HTERT RPE-1 (cell line): Measurements from ENCODE around the gene DBNDD1.

Experiments
- in situ Hi-C: fragments of 300-500 bp; cut with MboI; formaldehyde crosslinking; loops from 4 replicates; pipeline ENCODE4 v1.14.3; 2020; ENCODE audit warnings: low sequenced_read_pairs

Gene DBNDD1

DNA sequence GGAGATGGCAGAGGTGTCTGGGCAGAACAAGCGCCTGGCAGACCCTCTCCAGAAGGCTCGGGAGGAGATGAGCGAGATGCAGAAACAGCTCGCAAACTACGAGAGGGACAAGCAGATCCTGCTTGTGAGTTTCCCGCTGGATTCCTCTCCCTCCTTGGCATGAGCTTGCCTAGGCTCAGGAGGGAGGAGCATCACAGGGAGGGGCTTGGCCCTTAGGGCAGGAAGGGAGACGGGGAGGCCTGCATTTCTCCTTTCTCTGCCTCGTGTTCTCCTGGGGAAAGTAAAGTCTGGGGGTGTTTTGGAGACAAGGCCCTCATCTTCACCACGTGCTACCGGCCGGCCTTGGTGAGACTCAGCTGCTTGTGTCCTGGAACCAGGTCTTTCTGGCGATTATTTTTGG, 18.0 kb upstream of the DBNDD1 start:
- in situ Hi-C loops = no loop called here

DNA sequence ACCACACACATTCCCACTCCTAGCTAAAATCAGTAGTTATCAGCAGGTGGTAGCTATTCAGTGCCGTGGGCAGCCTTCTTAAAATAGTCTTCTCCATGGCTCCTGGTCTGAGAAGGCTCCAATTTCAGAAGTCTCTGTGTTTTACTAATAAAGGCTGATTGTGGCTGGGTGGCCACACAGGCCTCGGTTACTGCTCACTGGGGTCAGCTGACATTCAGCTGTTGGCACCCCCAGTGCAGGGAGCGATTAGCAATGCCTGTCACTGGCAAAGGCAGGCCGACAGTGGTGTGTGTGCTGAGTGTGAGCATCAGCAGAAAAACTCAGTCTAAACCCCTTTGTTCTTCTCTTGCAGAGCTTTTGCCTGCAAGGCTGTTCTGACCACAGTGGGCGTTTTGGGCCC, 16.6 kb upstream of the DBNDD1 start:
- in situ Hi-C loops = no loop called here

DNA sequence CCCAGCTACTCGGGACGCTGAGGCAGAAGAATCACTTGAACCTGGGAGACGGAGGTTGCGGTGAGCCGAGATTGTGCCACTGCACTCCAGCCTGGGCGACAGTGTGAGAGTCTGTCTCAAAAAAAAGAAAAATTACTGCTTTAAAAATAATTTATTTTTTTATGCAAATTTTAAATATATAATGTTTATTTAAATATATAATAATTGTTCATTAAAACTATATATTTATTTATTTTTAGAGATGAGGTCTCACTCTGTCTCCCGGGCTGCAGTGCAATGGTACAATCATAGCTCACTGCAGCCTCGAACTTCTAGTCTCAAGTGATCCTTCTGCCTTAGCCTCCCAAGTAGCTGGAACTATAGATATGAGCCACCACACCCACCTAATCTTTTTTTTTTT, 15.2 kb upstream of the DBNDD1 start:
- in situ Hi-C loops = no loop called here

DNA sequence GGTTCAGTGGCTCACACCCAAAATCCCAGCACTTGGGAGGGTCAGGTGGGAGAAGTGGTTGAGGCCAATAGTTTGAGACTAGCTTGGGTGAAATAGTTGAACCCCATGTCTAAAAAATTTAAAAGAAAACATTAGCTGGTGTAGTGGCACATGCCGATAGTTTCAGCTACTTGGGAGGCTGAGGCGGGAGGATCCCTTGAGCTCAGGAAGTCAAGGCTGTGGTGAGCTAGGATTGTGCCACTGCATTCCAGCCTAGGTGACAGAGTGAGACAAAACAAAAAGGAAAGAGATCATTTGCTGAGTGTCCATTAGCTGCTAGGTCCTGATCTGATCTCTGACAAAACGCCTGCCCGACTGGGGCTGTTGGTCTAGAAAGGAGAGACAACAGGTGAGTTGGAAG, 14.1 kb upstream of the DBNDD1 start:
- in situ Hi-C loops = no loop called here

DNA sequence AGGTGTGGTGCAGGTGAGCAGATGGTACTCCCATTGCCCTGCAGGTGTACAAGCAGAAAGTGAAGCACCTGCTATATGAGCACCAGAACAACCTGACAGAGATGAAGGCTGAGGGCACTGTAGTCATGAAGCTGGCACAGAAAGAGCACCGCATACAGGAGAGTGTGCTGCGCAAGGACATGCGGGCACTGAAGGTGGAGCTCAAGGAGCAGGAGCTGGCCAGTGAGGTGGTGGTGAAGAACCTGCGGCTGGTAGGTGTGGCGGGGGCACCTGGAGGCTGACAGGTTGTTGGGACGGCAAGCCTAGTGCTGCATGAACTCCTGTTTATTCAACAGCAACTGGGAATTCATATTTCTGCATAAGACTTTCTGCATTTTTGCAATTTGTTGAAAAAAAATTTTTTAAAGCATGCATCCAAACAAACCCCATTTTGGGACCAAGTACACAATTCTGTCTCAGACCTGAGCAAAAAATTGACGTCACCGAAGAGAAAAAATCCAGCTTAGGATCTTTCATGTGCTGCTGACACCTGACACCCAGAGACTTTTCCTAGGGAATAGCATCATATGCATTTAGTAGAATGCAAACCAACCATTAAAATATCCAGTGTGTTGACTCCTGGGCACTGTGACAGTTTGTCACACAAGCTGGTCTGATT, 13.5 kb upstream of the DBNDD1 start:
- in situ Hi-C loops = no loop called here

DNA sequence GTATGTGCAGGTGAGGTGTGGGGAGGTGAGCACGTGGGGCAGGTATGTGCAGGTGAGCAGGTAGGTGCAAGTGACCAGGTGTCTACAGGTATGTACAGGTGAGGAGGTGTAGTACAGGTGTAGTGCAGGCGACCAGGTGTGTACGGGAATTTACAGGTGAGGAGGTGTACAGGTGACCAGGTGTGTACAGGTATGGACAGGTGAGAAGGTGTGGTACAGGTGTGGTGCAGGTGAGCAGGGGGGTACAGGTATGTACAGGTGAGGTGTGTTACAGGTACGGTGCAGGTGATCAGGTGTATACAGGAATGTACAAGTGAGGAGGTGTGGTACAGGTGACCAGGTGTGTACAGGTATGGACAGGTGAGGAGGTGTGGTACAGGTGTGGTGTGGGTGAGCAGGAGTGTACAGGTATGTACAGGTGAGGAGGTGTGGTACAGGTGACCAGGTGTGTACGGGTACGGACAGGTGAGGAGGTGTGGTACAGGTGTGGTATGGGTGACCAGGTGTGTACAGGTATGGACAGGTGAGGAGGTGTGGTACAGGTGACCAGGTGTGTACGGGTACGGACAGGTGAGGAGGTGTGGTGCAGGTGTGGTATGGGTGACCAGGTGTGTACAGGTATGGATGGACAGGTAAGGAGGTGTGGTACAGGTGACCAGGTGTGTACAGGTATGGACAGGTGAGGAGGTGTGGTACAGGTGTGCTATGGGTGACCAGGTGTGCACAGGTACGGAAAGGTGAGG, 12.8 kb upstream of the DBNDD1 start:
- in situ Hi-C loops = no loop called here

DNA sequence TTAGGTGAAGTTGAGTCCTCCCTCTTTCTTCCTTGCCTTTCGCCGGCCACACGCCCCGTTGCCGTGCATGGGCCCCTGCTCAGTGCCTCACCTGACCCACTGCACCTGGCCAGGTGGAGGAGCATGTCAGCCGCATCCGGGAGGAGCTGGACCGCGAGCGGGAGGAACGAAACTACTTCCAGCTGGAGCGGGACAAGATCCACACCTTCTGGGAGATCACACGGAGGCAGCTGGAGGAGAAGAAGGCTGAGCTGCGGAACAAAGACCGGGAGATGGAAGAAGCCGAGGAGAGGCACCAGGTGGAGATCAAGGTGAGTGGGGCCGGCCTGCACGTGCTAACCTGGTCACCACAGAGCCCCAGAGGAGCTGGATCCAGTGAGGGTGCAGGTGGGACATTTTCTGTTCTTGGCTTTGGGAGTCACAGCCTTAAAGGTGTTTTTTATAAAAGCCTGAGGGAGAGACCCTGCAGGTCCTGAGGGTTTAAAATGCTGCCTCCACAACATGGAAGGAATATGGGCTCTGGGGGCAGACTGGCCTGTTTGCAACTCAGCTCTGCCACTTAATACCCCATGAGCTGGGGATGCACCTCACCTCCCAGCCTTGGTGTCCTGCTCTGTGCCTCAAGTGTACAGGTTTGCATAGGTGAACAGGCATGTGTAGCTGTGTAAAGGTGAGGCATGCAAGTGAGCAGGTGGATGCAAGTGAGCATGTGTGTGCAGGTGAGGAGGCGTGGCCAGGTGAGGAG, 12.1 kb upstream of the DBNDD1 start:
- in situ Hi-C loops = no loop called here

DNA sequence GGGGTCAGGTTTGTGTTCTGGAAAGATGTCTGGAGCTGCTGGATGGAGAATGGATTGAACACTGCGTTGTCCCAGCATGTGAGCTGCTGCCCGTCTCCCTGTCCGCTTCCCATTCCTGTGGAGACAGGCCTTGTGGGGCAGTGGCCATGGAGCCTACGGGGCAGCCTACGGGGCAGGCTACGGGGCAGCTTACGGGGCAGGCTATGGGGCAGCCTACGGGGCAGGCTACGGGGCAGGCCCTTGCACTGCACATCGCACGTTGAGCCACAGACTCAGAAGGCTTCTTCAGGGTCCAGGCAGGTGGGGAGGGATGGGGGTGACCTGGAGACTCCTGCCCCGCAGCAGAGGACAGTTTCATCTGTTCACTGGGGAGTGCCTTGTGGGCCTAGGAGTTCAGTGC, 9.7 kb upstream of the DBNDD1 start:
- in situ Hi-C loops = no loop called here

DNA sequence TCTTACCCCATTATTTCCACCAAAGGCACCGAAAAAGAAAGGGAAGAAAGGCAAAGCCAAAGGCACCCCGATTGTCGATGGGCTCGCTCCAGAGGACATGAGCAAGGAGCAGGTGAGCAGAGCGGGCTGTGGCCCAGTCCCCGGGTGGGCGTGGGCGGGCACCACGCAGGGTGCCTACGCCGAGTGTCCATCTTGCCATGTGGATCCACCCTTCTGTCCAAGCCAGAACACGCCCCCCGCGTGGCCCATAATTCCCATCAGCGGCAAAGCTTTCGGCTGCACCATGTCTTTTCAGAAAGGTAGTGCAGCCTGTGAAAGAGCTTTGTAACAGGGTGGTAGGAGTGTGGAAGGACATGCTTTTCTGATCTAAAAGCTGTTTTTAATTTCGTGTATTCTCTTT, 8.4 kb upstream of the DBNDD1 start:
- in situ Hi-C loops = no loop called here

DNA sequence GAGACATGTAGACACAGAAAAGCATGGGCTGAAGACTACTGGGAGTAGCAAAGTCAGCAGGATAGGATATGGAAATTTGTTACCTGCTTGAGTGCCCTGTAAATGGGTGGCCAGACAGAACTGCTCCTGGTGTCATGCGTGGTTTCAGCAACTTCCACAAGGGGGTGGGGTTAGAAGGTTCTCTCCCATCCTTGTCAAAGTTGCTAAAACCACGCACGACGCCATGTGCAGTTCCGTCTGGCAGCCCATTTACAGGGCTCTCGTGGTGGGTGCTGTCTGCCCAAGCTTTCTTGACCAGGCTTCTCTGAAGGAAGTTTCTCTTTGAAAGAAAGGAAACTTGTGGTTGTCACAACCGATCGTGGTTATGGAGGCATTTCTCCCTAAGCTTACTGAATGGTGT, 6.9 kb upstream of the DBNDD1 start:
- in situ Hi-C loops = no loop called here

DNA sequence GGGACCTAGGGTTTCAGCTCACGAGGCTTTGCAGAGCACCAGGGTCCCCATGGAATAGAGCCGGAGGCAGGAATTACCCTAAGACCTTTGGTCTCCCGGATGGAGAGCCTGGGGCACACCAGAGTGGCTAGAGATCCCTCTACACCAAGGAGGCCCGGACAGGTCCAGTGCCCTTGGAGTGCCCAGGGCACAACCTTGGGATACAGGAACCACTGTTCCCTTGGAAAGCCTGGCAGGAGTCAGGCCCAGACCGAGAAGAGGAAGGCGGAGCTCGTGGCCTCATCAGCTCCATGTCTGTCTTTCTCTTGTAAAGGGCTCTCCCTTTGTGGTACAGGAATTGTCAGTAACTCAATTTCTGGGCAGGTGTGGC, 3.8 kb upstream of the DBNDD1 start:
- in situ Hi-C loops = no loop called here

DNA sequence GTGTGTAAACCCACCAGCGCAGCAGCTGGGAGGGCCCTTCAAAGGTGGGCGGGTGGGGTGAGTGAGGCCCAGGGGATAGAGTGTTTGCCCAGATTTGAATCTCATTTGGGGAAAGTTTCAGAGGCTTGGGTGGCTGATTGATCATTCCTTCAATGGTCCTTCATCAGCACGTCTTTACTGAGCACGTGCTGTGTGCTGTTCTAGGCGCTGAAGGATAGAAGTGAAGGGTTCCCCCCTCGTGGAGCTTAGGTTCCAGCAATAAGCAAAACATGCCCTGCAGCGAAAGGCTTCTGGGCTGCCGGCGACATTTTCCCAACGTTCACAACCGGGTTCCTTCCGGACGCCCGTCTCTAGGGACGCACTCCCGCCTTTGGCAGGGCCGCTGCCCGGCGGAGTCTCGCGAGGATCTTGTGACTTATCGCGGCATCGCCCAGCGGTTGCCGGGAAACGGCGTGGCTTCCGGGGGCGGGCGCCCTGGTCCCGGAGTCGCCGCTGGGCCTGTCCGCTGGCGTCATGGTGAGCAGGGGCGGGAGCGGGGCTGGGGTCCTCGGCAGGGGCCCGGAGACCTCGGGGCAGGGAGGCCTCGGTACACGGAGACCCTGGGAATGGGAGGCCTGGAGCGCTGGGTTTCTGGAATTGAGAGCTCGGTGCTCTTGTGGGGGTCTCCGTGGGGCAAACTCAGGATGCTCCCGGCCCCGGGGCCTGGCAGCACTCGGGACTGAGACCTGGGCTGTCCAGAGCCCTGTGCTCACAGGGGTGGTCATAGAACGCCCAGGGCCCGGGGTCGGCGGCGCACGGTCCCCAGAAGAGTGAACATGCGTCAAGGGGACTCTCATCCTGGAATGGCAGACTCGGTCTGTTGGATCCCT, 3.2 kb upstream of the DBNDD1 start:
- in situ Hi-C loops = no loop called here

DNA sequence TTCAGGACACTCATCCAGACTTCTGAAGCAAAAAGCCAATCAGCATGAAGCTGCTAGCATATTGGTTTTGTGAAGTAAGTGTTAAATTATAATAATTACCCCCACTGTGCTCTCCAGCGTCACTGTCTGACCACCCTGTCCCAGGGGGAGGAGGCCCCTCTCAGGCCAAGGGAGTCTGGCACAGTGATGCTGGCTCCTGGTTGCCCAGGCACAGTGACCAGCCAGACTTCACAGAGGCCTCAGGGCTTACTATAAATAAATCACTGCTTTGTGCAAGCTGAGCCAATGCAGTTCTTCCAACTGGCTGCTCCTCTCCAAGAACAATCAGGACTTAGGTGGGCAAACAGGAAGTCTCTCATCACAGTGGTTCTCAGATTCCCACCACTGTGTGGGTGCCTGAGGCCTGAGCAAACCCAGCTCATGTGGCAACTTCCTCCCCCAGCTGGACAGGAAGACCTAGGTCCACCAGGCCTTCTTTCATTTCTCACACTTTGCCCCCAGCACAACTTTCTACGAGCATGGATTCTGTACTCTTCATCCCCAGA, 1.7 kb upstream of the DBNDD1 start:
- in situ Hi-C loops = no loop called here

DNA sequence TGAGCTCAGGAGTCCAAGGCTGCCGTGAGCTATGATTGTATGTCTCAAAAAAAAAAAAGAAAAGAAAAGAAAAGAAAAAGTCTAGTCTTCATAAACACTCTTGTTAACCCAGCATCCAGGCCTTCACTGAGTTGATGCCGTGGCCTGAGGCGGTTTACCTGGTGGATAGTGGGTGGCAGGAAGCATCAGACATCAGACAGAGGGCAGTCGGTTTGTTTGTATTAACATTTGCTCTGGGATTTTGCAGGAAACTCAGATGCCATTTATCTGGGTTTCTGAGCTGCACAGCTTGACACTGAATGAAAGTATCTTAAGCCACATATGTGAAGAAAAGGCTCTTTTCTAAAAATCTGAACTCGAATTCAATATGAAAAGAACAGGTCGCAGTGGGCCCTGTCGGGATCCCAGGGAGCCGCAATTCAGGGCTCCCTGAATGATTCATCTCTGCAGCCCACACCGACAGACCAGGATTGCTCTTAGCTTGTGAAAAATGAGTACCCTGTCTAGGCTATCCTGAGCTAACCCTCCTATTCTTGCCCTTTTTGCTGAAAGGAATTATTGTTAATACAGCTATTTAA, 1.1 kb upstream of the DBNDD1 start:
- in situ Hi-C loops = no loop called here

DNA sequence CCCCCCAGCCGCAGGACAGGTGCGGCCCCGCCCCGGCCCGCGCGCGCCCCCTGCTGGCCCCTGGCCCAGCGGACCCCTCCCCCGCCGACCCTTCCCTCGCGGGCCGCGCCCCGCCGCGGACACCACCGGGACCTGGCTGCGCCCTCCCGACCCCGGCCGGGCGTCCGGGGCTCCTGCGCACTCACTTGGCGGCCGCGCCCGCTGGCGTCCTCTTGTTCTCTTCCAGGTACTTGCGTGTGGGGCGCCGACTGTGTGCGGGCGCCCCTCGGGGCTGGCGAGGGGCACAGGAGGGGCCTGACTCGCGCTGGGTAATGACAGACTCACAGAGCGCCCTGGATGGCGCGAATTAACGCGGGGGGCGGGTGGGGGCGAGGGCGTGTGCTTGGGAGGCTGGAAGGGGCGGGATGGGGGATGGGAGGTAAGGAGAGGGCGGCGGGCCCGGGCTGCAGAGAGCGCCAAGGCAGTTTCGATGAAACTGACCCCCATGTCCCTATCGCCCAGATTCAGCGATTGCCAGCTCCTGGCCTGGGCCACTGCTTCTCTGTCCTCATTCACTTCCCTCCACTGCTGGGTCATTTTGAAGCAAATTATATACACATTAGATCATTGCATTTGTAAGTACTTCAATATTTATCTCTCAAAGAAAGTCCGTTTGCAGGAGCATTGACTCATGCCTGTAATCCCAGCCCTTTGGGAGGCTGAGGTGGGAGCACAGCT, 445 bp upstream of the DBNDD1 start:
- in situ Hi-C loops = no loop called here

DNA sequence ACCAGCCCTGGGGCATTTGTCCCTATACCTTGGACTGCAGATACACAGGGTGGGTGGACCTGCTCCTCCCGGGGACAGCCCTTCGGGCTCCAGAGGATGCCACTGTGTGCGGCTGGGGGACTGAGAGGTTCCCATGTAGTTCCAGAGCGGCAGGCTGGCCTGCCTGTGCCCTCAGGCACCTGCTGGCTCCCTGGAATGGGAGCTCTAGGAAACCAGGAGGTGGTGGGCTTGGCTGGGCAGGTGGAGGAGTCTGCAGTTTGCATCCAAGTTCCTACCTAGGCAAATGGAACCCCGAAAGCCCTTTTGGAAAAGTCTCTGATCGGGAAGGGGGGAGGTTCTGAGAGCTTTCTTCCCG, 982 bp downstream of the DBNDD1 start:
- in situ Hi-C loops = no loop called here

DNA sequence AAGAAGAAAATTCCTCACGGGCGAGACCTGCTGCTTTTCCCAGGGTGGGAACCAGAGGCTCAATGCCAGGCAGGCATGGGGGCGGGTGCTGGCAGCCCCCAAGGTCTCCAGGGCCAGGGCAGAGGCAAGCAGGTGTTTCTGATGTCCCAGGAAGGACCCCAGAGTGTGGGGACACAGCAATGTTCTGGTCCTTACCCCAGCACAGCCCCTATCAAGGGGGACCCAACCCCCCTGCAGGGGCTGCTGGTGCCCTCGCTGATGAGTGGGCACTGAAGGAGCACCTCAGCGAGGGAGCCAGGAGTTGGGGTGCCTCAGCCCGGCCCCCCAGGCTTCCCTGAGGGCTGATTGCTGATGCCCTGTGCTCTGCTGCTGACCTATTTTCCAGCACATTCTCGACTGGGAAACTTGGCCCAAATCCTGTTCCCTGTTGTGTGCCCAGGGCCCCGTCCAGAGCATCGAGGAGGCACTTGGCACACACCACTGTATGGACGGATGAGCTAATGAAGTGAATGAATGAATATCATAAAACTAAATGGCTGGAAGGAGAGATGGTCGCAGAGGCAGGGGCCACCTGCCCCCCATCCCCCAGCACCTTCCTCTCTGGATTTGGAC, 2.8 kb downstream of the DBNDD1 start:
- in situ Hi-C loops = no loop called here

DNA sequence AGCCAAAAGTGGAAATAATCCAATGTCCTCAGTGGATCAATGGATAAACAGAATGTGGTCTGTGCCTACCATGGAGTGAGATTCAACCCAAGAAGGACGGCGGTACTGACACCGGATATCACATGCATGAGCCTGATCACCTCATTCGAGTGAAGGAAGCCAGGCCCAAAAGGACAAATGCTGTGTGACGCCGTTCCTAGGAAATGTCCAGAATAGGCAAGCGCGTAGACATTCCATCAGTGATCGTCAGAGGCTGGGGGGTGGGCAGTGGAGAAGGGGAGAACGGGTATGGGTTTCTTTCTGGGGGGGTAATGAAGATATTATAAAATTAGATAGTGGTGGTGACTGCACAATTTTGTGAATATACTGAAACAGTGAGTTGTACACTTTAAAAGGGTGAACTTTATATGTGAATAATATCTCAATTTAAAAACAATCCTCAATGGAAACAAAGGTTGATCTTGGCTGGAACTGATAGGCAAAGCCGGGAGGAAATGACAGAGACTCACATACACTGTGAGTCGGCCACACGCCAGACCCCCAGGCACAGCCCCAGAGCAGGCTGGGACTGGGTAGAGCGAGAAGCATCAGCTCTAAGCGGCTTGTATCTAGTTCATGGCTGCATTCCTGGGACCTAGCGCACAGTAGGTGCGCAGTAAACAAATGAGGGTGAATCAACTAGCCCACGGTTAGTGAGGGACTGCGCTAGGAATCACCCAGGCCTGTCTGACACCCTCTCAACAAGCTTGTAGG, 3.5 kb downstream of the DBNDD1 start:
- in situ Hi-C loops = no loop called here
